HEK293T (cell line): ENCODE measurements around the gene ADAP1.
"Not testable (repeated sequence)": the region's sequence is repeated elsewhere in the genome, so short reads cannot be mapped to it uniquely, and the experiment has no call there.

Source experiments
- CTCF ChIA-PET: fragments of 350-600 bp; formaldehyde crosslinking; extraction: SDS; loops from one replicate; lab custom pipeline; 2021; ENCODE audit warnings: antibody characterized with exemption, inconsistent platforms; lab: Yijun Ruan, JAX
- POLR2A ChIA-PET: fragments of 350-600 bp; formaldehyde crosslinking; extraction: SDS; loops from one replicate; lab custom pipeline; 2020; ENCODE audit warnings: antibody characterized with exemption, inconsistent platforms; lab: Yijun Ruan, JAX
- DNase-seq: peaks from one replicate; pipeline ENCODE4 v3.0.0; 2012; ENCODE audit warnings: mixed read lengths; ENCODE audit errors: extremely low spot score
- ARNT ChIP-seq: fragments of 450-650 bp; IDR thresholded peaks from 2 replicates; pipeline ENCODE4 v1.6.1; 2017; ENCODE audit warnings: mild to moderate bottlenecking
- BHLHE40 ChIP-seq: fragments of 450-650 bp; IDR thresholded peaks from 2 replicates; pipeline ENCODE4 v1.6.1; 2016; ENCODE audit warnings: mild to moderate bottlenecking, moderate library complexity, borderline replicate concordance
- CTBP1 ChIP-seq: fragments of 450-650 bp; IDR thresholded peaks from 2 replicates; pipeline ENCODE4 v1.6.1; 2016; ENCODE audit warnings: borderline replicate concordance
- ELF4 ChIP-seq: fragments of 450-650 bp; IDR thresholded peaks from 2 replicates; pipeline ENCODE4 v1.6.1; 2017; ENCODE audit warnings: antibody characterized with exemption
- FOXA1 ChIP-seq: fragments of 450-650 bp; IDR thresholded peaks from 2 replicates; pipeline ENCODE4 v1.6.1; 2016; ENCODE audit warnings: mild to moderate bottlenecking
- FOXK2 ChIP-seq: fragments of 450-650 bp; IDR thresholded peaks from 2 replicates; pipeline ENCODE4 v1.6.1; 2016; ENCODE audit warnings: mild to moderate bottlenecking
- FOXM1 ChIP-seq: fragments of 450-650 bp; IDR thresholded peaks from 2 replicates; pipeline ENCODE4 v1.6.1; 2017; ENCODE audit warnings: mild to moderate bottlenecking, borderline replicate concordance
- HDGF ChIP-seq: fragments of 450-650 bp; IDR thresholded peaks from 2 replicates; pipeline ENCODE4 v1.6.1; 2017; ENCODE audit warnings: antibody characterized with exemption, borderline replicate concordance
- L3MBTL2 ChIP-seq: fragments of 450-650 bp; conservative IDR thresholded peaks from 2 replicates; pipeline ENCODE4 v1.6.1; 2016; ENCODE audit warnings: mild to moderate bottlenecking
- LEF1 ChIP-seq: fragments of 450-650 bp; IDR thresholded peaks from 2 replicates; pipeline ENCODE4 v1.6.1; 2017; ENCODE audit warnings: mild to moderate bottlenecking, borderline replicate concordance
- NFRKB ChIP-seq: fragments of 450-650 bp; IDR thresholded peaks from 2 replicates; pipeline ENCODE4 v1.6.1; 2016; ENCODE audit warnings: mild to moderate bottlenecking, moderate library complexity
- SP1 ChIP-seq: fragments of 450-650 bp; IDR thresholded peaks from 2 replicates; pipeline ENCODE4 v1.6.1; 2017
- SUZ12 ChIP-seq: fragments of 450-650 bp; IDR thresholded peaks from 2 replicates; pipeline ENCODE4 v1.6.1; 2016; ENCODE audit warnings: mild to moderate bottlenecking
- TARDBP ChIP-seq: fragments of 450-650 bp; IDR thresholded peaks from 2 replicates; pipeline ENCODE4 v1.6.1; 2016
- ZNF384 ChIP-seq: fragments of 450-650 bp; IDR thresholded peaks from 2 replicates; pipeline ENCODE4 v1.6.1; 2016
- TF ChIP-seq, protein P1 (sequence below): fragments of 450-650 bp; IDR thresholded peaks from 2 replicates; pipeline ENCODE4 v1.6.1; 2016

ADAP1 gene

GRCh38 chr7:960269-960871, 5.9 kb upstream of the ADAP1 start:
- TF ChIP-seq FOXK2 (no peak), SP1 (no peak), ARNT (no peak), L3MBTL2 (no peak), SUZ12 (no peak), HDGF (no peak), LEF1 (no peak), ZNF384 (no peak), TARDBP (no peak), FOXM1 (no peak), NFRKB (no peak), CTBP1 (no peak), ELF4 (no peak), BHLHE40 (no peak), FOXA1 (no peak)
- TF ChIP-seq, protein P1, sequence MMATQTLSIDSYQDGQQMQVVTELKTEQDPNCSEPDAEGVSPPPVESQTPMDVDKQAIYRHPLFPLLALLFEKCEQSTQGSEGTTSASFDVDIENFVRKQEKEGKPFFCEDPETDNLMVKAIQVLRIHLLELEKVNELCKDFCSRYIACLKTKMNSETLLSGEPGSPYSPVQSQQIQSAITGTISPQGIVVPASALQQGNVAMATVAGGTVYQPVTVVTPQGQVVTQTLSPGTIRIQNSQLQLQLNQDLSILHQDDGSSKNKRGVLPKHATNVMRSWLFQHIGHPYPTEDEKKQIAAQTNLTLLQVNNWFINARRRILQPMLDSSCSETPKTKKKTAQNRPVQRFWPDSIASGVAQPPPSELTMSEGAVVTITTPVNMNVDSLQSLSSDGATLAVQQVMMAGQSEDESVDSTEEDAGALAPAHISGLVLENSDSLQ = no peak
- CTCF ChIA-PET = no interaction called here
- no peak for DNase-seq
- POLR2A ChIA-PET = interaction anchor here (1.2 kb wide), 1 partner anchor 14 kb away, joined by 3 read pairs; no protein-coding TSS in a partner anchor

GRCh38 chr7:959740-960139, 5.3 kb upstream of the ADAP1 start:
- DNase-seq, CTCF ChIA-PET: not testable (repeated sequence)
- POLR2A ChIA-PET = interaction anchor here (1.2 kb wide), 1 partner anchor 15 kb away, joined by 3 read pairs; no protein-coding TSS in a partner anchor

DNA sequence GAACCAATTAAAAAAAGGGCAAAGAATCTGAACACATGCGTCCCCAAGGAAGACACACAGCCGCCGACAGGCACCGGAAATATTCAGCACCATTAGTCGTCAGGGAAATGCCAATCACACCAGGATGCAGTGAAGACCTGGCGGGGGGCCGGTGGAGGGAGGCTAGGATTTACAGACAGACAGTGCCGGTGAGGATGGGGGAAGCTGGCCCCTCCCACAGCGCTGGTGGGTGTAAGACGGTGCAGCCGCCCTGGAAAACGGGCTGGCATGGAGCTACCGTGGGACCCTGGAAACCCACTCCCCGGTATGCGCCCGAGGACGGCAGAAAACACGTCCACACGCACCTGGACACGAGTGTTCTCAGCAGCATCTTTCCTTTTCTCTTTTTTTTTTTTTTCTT, 4.8 kb upstream of the ADAP1 start:
- ChIA-PET POLR2A (interaction anchor here (1.2 kb wide), 1 partner anchor 15 kb away, joined by 3 read pairs; no protein-coding TSS in a partner anchor), CTCF (no interaction called here)
- TF ChIP-seq, protein P1 = no peak
- no peak for TF ChIP-seq LEF1
- no peak for TF ChIP-seq ZNF384
- no peak for DNase-seq

- POLR2A ChIA-PET = no interaction called here
- TF ChIP-seq FOXM1 = no peak
- no peak for TF ChIP-seq NFRKB
- TF ChIP-seq TARDBP = no peak
- TF ChIP-seq BHLHE40 = no peak
- TF ChIP-seq LEF1 = no peak
- TF ChIP-seq ELF4 = no peak
- TF ChIP-seq ARNT = no peak
- no peak for TF ChIP-seq FOXA1
- TF ChIP-seq SUZ12 = no peak
- no peak for TF ChIP-seq CTBP1
- no peak for TF ChIP-seq ZNF384
- CTCF ChIA-PET = interaction anchor here (0.6 kb wide), 1 partner anchor 27 kb away, joined by 3 read pairs; no protein-coding TSS in a partner anchor
- DNase-seq = no peak
These were observed 4.0 kb upstream of the ADAP1 start for GRCh38 chr7:958221-959200.

- DNase-seq = no peak
- no peak for TF ChIP-seq HDGF
- TF ChIP-seq LEF1 = no peak
- no peak for TF ChIP-seq L3MBTL2
- TF ChIP-seq FOXA1 = no peak
- no peak for TF ChIP-seq TARDBP
- no peak for TF ChIP-seq ELF4
- no peak for TF ChIP-seq SP1
- no peak for TF ChIP-seq ARNT
- TF ChIP-seq FOXK2 = no peak
- TF ChIP-seq FOXM1 = no peak
- TF ChIP-seq ZNF384 = no peak
- TF ChIP-seq NFRKB = no peak
- no peak for TF ChIP-seq BHLHE40
- TF ChIP-seq SUZ12 = no peak
- TF ChIP-seq CTBP1 = no peak
- TF ChIP-seq, protein P1 = no peak
- ChIA-PET CTCF (interaction anchor here (0.6 kb wide), 1 partner anchor 28 kb away, joined by 3 read pairs; no protein-coding TSS in a partner anchor), POLR2A (no interaction called here)
These were observed 3.1 kb upstream of the ADAP1 start for GRCh38 chr7:957418-958220.
